Islet precursor cell (in vitro differentiated cells): ENCODE data around the gene ARSG.
"Not testable (repeated sequence)": the region's sequence is repeated elsewhere in the genome, so short reads cannot be mapped to it uniquely, and the experiment has no call there.

Experiments used
- DNase-seq: peaks from one replicate; pipeline ENCODE4 v3.0.0-alpha.2; 2018

ARSG gene

DNA sequence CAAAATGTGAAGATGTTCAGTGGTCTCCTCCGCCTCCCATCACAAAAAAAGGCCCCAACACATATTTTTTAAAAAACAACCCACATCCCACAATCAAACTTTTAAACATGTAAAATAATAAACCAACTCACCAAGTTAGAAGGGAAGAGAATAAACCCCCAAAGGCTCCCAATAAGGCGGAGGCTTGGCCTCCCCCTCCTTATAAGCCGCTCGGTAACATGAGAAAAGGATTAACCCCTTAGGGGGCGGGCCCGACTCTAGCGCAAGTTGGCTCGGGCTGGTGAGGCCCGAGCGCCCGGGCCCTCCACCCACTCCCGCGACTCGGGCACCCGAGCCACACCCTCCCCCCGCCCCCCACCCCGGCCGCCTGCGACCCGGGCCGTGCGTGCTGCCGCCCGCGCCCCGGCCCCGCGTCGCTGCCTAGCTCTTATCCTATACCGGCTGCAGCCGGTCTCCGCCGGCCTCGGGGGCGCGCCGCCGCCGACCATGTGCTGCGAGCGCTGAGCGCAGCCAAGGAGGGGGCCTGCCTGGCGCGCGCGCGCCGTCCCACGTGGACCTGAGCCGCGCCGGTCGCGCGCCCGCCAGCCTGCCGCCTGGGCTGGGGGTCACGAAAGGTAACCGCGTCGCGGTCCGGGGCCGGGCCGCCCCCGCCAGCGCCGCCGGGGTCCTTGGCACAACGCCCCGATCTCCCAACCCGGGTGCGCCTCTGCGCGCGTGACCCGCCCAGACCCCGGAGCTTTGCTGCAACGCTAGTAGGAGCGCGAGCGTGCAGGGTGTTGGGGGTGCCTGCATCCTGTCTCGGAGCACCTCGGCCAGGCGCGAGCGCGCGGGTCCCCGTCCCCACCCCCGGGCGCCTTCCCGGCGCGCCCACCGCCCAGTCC, at the start of gene ARSG, which contains the start of gene SLC16A6:
Gene ARSG, plus strand, starts transcription at position 541 of the 881 bp plus-strand sequence. CDS start 15,999 bp downstream, outside the sequence.
Gene SLC16A6, minus strand, starts transcription at position 173 of the 881 bp plus-strand sequence. CDS start 12,807 bp downstream, outside the sequence.
- DNase-seq: peak; percentile 89

DNA sequence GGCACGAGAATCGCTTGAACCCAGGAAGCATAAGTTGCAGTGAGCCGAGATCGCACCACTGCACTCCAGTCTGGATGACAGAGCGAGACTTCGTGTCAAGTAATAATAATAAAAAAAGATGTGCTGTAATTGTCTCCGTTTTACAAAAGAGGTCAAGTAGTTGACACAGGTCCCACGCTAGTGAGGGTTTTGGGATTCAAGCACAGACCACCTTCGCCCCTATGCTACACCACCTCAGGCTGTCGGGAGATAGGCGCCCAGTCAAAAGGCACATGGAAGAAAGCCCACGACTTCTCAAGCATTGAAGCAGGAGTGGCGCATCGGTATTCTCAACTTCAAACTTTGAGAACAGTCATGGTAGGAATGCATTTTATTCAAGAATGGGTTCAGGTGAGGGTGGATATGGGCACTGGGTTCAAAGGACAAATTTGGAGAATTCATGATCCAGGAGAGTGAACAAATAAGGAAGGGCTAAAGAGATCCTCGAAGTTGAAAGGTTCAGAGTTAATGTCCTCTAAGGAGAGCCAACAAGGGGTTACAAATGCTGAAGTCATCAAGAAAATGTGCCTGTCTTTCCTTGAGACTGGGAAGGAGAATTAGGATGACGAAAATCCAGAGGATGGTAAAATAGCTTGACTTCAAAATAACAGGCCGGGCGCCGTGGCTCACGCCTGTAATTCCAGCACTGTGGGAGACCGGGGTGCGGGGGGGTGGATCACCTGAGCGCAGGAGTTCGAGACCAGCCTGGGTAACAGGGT, 44.8 kb upstream of the ARSG start:
- DNase-seq: no peak

DNA sequence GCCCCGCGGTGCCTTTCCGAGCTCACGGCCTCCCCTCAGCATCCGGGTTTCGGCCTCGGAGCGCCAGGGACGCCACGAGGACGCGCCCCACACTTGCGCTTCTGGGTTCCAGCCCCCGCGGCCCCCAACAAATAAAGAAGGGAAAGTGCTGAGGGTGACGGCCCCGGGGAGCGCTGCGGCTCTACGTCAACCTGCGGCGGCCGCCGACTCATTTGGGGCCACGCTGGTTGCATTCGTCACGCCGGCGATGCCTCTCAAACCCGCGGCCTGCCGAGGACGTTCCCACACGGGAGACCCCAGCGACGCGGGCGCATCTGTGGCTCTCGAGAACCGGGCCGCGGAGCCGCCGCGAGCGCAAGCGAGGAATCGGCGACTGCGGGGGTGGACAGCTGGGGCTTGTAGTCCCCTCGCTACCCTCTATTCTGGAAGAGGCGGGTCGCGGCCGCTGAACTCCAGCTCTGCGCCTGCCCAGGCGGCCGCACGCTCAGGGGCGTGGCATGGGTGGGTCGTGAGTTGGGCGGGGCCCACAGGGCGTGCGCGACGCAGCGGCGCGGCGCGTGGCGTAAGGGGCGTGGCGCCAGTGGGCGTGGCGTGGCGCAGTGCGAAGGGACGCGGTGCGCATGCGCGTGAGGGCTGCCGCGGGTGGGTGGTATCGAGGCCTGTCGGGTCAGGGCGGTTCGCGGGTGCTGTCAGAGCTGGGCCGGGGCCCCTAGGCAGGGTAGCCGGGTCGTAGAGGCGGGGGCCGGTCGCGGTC, 43.7 kb upstream of the ARSG start, which contains the start of gene AMZ2:
Gene AMZ2, plus strand, starts transcription at position 599 of the 754 bp plus-strand sequence. CDS start 2,145 bp downstream, outside the sequence.
- DNase-seq: peak; percentile 97

DNA sequence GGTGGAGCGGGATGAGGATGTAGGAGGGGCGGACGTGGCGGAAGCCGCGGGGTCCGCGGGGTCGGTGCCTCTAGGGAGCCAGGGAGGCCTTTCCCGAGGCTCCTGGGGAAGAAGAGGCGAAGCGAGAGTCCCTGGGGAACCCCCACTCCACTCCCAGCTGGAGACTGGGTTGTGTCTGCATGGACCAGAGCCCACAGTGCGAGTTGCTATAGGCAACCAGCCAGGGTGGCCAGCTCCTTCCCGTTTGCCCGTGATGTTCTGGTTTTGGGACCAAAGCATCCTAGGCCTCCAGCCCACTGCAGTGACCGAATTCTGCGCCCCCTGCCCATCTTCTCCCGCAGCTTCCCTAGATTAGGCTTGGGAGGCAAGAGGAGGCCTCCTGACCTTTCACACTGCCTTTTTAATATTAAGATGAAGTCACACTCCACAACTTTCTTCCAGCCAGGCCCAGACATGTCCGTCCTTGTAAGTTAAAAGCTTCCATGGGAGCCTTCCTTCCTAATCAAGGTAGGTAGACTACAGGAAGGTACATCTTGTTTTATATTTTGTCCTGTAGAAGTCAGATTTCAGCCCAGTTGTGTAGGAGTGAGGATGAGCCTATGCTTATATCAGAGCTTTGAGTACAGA, 43.0 kb upstream of the ARSG start:
- no peak for DNase-seq

DNA sequence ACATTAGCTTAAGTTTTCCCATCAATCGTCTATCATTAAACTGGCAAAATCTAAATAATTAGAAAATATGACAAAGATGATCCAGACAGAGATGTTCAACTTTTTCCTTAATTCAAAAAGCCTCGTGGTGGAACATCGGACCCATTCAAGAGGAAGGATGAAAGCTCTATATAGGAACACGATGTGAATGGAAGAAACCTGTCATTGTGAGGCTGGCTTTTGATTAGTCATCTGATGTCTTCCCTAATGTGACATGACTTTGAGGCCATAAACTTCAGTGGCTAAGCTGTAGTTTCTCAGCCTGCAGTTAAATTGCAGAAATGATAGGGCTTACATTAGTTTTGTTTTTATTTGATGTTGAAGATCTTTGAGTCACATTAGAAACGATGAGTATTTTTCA, 42.4 kb upstream of the ARSG start:
- no peak for DNase-seq

DNA sequence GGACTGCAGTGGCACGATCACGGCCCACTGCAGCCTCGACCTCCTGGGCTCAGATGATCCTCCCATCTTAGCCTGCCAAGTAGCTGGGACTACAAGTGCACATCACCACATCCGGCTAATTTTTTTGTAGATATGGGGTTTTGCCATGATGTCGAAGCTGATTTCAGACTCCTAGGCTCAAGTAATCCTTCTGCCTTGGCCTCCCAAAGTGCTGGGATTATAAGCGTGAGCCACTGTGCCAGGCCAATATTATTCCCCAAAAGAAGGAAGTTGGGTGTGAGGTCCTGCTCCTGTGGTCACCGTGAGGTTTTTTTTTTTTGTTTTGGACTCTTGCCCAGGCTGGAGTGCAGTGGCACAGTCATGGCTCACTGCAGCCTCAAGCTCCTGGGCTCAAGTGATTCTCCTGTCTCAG, 41.9 kb upstream of the ARSG start:
- no peak for DNase-seq

DNA sequence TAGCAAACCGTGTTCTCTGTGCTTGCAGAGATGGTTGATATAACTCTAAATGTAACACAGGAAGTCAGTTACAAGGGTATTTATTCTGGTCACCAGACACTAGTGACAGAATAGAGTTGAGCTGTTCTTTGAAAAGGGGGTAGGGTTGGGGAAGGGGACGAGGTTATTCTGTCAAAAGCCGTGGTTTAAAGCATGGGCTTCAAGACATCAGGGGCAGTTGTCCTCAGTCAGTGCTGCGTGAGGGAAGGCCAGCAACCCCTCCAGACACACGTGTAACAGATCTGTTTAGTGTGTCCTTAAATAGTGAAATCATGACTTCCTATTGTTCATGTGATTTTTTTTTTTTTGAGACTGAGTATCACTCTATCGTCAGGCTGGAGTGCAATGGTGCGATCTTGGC, 37.9 kb upstream of the ARSG start:
- not testable (repeated sequence) for DNase-seq

DNA sequence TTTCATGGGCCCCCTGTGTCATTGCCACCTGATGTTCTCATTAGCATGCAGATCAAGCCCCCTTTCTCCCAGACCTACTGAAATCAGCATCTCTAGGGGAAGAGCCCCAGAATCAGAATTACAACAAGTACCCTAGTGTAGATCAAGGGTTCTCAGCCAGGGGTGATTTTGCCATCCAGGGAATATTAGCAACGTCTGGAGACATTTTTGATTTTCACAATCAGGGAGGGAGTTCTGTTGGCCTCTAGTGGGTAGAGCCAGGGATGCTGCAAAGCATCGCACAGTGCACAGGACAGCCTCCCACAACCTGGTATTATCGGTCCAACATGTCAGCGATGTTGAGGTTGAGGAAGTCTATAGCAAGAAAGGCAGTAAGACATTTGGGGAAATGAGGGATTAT, 36.1 kb upstream of the ARSG start:
- DNase-seq: no peak

DNA sequence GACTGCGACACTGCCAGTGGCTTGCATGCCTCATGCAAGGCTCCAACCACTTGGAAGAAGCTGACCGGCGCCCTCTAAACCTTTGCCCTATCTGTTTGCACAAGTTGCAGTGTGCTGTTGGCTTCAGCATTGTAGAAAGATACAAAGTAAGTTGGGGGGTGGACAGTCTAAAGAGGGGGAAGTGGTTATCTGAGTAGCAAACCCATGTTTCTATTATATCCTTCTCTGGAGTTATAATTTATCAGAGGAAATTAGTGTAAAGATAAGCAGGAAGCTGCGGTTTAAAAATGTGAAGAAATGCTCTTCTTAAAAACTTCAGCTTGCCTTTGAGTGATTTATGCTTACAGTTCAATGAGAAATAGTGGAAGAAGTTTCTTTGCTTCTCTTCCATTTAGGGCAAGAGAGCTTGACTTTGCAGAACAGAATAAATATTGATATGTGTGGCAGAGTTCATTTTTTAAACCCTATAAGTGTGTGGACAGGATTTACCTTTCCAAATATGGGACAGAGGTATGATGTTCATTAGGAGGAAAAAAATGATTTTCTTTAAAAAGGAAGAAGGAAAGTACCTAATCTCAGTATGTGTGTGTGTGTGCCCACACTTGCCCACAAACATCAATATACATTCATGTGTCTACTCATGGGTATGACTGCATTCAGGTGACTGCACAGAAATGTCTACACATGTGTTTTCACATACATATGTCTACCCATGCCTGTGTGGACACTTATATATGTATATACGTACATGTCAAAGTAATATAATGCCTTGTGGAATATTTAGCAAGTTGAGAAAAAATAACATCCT, 35.4 kb upstream of the ARSG start:
- DNase-seq: no peak

DNA sequence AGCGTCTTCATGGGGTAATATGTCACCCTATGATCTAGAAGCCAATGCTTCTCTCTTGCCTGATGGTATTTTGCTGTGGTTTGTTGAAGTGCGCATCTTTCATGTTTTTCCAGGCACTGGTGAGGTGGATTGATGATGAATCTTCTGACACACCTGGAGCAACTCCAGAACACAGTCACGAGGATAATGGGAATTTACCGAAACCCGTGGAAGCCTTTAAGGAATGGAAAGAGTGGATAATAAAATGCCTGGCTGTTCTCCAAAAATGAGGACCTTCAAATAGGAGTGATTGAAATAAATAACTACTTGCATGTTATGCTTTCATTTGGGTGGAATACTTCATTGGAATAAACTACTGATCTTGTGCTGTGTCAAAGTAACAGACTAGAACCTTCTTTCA, 34.6 kb upstream of the ARSG start:
- not testable (repeated sequence) for DNase-seq

DNA sequence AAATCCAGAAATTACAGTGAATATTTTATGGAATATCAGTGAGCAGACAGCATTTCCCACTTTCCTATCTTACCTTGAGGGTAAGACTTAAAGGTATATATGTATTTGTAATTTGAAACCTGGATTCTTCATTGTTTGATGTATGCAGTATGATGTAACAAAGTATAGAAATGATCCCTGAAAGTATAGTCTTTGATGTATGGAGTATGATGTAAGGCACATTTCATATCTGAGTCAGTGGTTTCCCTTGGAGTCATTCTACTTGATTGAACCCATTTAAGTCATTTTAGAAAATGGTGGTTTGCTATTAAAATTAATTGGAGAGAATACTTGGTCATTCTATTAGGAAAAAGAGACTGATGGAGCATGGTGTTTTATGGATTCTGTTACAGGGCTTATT, 33.4 kb upstream of the ARSG start:
- DNase-seq: no peak

DNA sequence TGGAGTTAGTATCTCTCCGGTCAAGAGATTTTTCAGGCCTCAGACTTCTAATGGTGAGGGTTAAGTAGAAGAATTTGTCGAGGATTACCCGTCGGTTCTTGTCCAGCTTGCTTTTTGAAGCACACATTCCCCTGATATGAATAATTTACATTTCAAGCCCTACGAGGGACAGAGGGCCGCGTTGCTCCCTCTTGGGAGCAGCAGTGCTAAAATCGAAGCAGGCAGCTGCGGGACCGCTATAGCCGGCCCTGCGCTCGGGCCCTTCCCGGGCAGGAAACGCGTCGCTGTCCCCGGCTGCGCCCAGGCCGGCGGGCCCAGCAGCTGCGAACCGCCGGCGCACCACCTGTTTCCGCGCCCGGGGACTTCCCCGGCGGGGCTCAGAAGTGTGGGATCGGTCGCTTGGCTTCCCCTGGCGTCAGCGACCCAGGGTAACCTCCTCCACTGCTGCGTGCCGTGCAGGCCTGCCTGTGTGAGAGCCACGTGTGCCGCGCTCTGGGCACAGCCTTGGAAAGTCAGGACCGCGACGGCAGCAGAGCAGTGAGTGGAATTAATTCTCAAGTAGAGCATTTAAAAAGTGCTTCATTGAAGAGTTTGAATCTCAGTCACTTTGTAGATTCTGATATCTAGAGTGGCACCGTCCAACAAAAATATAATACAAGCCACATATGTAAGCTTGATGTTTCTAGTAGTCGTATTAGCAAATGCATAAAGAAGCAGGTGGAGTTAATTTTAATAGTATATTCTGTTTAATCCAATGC, 32.2 kb upstream of the ARSG start:
- DNase-seq: peak; percentile 73

DNA sequence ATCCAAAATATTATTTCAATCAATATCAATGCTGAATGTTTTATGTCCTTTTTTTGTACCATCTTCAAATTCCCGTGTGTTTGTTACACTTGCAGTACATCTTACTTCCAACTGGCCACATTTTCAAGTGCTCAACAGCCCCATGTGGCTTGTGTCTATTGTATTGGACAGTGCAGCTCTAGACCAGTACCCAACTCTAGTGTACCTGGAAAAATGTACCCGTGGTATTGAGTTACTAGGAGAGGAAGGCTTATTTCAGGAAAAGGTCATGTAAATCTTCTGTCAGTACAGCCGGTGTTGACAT, 31.7 kb upstream of the ARSG start:
- DNase-seq: not testable (repeated sequence)

DNA sequence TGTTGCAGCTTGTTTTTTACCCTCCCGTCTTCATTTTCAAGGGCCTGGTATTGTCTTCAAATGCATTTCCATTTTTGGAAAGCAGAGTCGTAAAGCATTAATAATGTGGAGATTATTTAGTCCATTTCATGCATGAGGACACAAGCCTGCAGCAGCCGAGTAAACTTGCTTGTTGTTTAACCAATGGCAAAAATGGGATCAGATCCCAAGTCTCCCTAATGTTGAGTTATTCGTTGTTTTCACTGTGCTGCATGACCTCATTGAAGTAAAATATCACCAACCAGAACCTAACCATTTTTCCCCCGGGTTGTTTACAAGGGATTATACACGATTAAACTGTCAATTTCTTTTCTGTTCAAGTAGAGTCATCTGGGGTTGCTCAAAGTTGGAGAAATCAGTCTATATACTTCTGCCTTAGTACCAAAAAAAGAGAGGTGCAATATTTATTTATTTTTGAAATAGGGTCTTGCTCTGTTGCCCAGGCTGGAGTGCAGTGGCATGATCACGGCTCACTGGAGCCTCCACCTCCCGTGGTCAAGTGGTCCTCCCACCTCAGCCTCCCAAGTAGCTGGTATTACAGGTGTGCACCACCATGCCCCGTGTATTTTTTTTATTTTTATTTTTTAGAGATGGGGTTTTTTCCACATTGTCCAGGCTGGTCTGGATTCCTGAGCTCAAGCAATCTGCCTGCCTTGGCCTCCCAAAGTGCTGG, 31.1 kb upstream of the ARSG start:
- DNase-seq: no peak

DNA sequence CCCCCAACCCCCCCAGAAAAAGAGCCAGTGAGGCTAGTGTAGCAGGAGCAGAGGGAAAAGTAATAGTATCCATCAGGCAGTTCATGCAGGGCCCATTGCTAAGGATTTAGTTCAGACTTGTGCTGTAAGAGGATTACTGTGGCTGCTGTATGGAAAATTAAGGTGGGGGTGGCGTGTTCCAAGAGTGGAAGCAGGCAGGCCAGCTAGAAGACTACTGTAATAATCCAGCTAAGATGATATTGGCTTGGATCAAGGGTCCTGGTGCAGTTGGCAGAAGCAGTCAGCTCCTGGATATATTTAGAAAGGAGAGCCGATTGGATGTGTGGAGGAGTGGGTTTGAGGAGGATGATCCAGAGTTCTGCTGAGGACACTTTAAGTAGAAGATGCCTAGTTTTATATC, 28.8 kb upstream of the ARSG start:
- DNase-seq: not testable (repeated sequence)

DNA sequence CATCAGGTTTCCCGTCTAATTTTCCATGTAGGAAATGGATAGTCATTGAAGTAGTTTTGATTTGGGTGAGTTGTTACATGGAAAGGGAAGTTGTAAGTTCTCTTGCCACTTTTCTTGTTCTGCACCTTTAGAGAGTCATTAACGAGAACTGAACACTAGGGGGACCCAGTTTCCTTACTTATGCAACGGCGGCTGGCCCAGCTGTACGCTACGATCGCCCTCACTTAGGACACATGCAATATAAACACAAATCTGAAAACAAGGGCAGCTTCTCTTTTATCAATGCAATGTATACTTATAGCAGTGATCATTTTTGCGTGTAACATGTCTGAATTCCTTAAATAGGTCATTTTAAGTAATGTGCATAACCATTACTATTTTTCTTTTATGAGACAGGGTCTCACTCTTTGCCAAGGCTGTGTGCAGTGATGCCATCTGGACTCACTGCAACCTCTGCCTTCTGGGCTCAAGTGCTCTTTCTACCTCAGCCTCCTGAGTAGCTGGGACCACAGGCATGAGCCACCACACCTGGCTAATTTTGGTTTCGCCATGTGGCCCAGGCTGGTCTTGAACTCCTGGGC, 28.1 kb upstream of the ARSG start:
- not testable (repeated sequence) for DNase-seq

DNA sequence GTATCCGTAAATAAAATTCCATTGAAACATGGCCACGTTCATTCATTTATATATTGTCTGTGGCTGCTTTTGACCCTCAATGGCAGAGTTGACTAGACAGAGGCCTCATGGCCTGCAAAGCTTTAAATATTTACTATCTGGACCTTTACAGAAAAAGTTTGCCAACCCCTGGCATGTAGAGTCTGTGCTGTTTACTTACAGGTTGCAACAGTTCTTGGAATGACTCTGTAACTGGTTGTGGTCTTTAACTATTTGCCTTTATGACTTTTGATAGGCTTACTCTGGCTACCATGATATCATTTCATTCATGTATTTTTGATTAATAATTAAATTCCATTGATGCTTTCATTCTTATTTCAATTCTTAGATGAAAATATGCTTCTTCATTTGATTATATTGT, 25.5 kb upstream of the ARSG start:
- DNase-seq: not testable (repeated sequence)

DNA sequence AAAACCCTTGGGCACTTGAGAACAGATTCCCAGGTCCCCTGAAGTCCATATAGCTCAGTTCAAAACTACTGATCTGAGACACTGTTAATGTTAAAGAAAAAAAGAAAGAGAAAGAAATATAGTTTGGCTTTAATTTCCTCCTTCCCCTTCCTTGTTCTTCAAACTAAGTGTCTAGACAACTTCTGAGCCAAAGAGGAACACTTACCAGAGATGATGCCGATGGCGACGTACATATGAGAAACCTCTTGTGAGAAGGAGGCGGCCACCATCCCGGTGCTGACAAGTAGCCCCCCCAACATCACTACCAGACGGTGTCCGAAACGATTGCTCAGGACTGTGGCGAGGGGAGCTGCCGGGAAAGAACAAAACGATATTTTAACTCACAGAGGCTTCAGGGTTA, 17.6 kb upstream of the ARSG start:
- peak; percentile 49 for DNase-seq

DNA sequence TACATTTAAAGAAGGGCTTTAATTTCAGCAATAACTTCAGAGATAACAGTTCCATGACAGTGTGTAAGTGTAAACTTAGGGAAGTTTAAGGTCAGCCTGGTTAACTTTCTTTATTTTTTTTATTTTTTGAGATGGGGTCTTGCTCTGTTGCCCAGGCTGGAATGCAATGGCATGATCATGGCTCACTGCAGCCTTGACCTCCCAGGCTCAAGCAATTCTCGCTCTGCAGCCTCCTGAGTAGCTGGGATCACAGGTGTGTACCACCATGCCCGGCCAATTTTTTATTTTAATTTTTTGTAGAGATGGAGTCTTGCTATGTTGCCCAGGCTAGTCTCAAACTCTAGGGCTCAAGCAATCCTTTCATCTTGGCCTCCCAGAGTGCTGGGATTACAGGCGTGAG, 15.0 kb upstream of the ARSG start:
- peak; percentile 36 for DNase-seq

DNA sequence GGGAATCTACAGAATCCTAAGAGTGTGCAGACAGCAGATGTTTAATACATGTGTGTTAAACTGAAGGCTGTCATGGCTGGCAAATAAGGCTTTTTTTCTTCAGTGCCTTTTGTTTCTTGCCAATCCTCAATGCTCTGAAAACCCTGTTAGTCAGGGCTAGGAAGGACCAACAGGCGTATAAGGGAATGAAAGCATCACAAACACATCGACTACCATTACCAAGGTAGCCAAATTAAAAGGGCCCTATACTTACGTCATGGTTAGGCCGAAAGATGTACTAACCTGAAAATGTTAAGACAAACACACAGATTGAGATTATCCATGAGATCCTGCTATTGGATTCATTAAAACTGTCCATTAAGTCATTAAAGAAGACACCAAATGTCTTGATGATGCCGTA, 13.5 kb upstream of the ARSG start:
- peak; percentile 4 for DNase-seq
